ENCODE data around the gene CAMK2A.

DNA sequence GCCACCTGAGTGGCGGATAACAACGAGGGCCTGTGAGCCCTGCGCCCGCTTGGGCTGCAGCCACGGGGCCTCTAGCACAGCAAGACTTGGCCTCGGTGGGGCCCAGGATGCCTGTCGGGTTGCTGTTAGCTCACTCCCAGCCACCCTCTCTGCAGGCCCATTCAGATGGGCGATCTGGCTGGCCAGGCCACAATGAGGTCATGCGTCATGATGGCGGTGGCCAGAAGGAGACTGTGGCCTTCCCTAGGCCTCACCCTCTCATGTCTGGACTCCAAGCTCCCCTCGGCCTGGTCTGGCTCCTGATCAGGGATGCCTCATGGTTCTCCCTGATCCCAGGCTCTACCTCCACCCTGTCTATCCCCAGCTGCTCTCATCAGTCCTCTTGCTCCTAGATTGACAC is 49.0 kb upstream of the CAMK2A start:
- TF ChIP-seq CTCF (IDR thresholded peaks at IDR 0.05) (no peak), PBX3 (IDR thresholded peaks at IDR 0.05) (no peak), RAD21 (conservative IDR thresholded peaks at IDR 0.05 in 1 of 2, IDR thresholded peaks at IDR 0.05 in 1 of 2) (no peak), JUN (IDR thresholded peaks at IDR 0.05) (no peak), POLR2A (IDR thresholded peaks at IDR 0.05; ENCODE audit: low read length) (no peak)
- TF ChIP-seq, protein P1, sequence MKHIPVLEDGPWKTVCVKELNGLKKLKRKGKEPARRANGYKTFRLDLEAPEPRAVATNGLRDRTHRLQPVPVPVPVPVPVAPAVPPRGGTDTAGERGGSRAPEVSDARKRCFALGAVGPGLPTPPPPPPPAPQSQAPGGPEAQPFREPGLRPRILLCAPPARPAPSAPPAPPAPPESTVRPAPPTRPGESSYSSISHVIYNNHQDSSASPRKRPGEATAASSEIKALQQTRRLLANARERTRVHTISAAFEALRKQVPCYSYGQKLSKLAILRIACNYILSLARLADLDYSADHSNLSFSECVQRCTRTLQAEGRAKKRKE (CRISPR knock-in tag; IDR thresholded peaks at IDR 0.05; ENCODE audit: low read depth): no peak
- TF ChIP-seq, protein P2, sequence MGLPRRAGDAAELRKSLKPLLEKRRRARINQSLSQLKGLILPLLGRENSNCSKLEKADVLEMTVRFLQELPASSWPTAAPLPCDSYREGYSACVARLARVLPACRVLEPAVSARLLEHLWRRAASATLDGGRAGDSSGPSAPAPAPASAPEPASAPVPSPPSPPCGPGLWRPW (IDR thresholded peaks at IDR 0.05): no peak

Measured in A549 (cell line).